ENCODE data around the gene ARL10. TPM values are rescaled to one million over a fixed set of nuclear protein-coding genes. Genes with fewer than 3 reads are reported as not detected.

ARL10 gene
- total RNA-seq, 1 experiment from 2014 or later: 9.6 TPM

- Histone ChIP-seq H3K27me3 (ENCODE audit: insufficient read depth, low read length) (no peaks in the 10 kb centered on the region), H4K91ac (ENCODE audit: insufficient read length, low read depth, low read length) (no peak overlapping the region), H3K56ac (ENCODE audit: insufficient read length, low read depth, low read length) (peak overlapping the region; percentile 18), H2BK12ac (ENCODE audit: insufficient read length, low read depth, low read length) (no peak overlapping the region), H4K5ac (ENCODE audit: insufficient read length, low read depth, low read length) (no peak overlapping the region), H3K9ac (ENCODE audit: extremely low read depth, insufficient read length, low read length) (no peak overlapping the region), H2BK15ac (ENCODE audit: low read depth, low read length) (no peak overlapping the region), H3K14ac (ENCODE audit: insufficient read depth, low read length) (no peak overlapping the region), H4K8ac (replicated peaks; ENCODE audit: insufficient read length, low read depth, low read length) (no peak overlapping the region), H3K79me1 (ENCODE audit: insufficient read depth, low read depth, low read length, poor library complexity, severe bottlenecking) (no peaks in the 10 kb centered on the region), H2BK5ac (ENCODE audit: insufficient read length, low read length) (no peak overlapping the region), H3K4me1 (ENCODE audit: insufficient read depth, low read length) (no peaks in the 10 kb centered on the region), H3K18ac (ENCODE audit: insufficient read length, low read depth, low read length) (no peak overlapping the region), H2BK20ac (ENCODE audit: low read depth, low read length, poor library complexity, severe bottlenecking) (no peak overlapping the region), H3K4ac (ENCODE audit: low read depth, low read length) (no peak overlapping the region), H4K20me1 (ENCODE audit: control insufficient read depth, insufficient read depth, insufficient read length) (no peaks in the 10 kb centered on the region), H2BK120ac (ENCODE audit: low read depth, low read length, poor library complexity, severe bottlenecking) (no peak overlapping the region), H3T11ph (ENCODE audit: low read length) (no peak overlapping the region), H3K27ac (ENCODE audit: insufficient read length, low read depth, low read length) (no peak overlapping the region), H2AFZ (ENCODE audit: low read length) (no peak overlapping the region), H3K23me2 (ENCODE audit: insufficient read length, low read depth, low read length, poor library complexity, severe bottlenecking) (no peaks in the 10 kb centered on the region), H2AK5ac (ENCODE audit: insufficient read length, low read length) (no peak overlapping the region), H3K9me3 (ENCODE audit: control insufficient read depth, low read depth, low read length) (no peaks in the 10 kb centered on the region), H3K23ac (ENCODE audit: insufficient read length, low read depth, low read length) (no peak overlapping the region), H3K4me2 (ENCODE audit: insufficient read depth, insufficient read length, low read length) (no peak overlapping the region), H3K79me2 (ENCODE audit: insufficient read depth, low read length) (no peaks in the 10 kb centered on the region)
- Mint-ChIP-seq H3K27me3 (ENCODE audit: low read depth) (peaks cover 2% of the 10 kb centered on the region; the same call in 1 of the 2 replicates), H3K9me3 (no peaks in the 10 kb centered on the region), H3K4me3 (no peak overlapping the region), H3K36me3 (ENCODE audit: insufficient read depth in 1 of 3, low read depth in 3 of 3) (peaks cover 0 to 2% (median 0%) of the 10 kb centered on the region in 3 experiments; a peak in 2 of 7 replicates), H3K27ac (peak overlapping the region in 1 of 3 experiments; percentile 65; a peak in 1 of 7 replicates), H3K4me1 (peaks cover 10 to 12% of the 10 kb centered on the region in 2 experiments)
- WGBS (ENCODE audit: extremely low coverage, insufficient read length, low lambda C conversion rate): no CpG with 5 or more reads among the region's 22 CpGs
- no peak for DNase-seq
- no peak for TF ChIP-seq CTCF (conservative IDR thresholded peaks at IDR 0.05)
Observed at GRCh38 chr5:176401281-176402205, 36.3 kb downstream of the ARL10 start.

Measured in H9 (cell line).